Sigmoid colon (tissue), 4 donors: ENCODE results near the gene DCAF16.

ENCODE experiments used
- EP300 ChIP-seq, 4 donors: sonication (generic); formaldehyde crosslinking; IDR thresholded peaks; one replicate each; pipeline ENCODE4 v1.6.1; 2017; ENCODE audit warnings: antibody characterized with exemption in 4 of 4
- POLR2A ChIP-seq, 2 donors: fragments of 450-650 bp; IDR thresholded peaks; one replicate each; pipeline ENCODE4 v1.6.1; 2016; ENCODE audit warnings: antibody characterized with exemption in 2 of 2, mild to moderate bottlenecking in 2 of 2, moderate library complexity in 2 of 2
- POLR2AphosphoS5 ChIP-seq, 4 donors: sonication (generic); formaldehyde crosslinking; IDR thresholded peaks; one replicate each; pipeline ENCODE4 v1.6.1; 2017; ENCODE audit warnings: antibody characterized with exemption in 4 of 4
- TF ChIP-seq, protein P1 (sequence below), 4 experiments: fragments of 450-650 bp in 3 of 4; fragments of 200-600 bp in 1 of 4; IDR thresholded peaks; one replicate each; pipeline ENCODE4 v1.5.1; 2016 to 2019; ENCODE audit warnings: antibody characterized with exemption in 4 of 4, mild to moderate bottlenecking in 3 of 4, moderate library complexity in 2 of 4

DNA sequence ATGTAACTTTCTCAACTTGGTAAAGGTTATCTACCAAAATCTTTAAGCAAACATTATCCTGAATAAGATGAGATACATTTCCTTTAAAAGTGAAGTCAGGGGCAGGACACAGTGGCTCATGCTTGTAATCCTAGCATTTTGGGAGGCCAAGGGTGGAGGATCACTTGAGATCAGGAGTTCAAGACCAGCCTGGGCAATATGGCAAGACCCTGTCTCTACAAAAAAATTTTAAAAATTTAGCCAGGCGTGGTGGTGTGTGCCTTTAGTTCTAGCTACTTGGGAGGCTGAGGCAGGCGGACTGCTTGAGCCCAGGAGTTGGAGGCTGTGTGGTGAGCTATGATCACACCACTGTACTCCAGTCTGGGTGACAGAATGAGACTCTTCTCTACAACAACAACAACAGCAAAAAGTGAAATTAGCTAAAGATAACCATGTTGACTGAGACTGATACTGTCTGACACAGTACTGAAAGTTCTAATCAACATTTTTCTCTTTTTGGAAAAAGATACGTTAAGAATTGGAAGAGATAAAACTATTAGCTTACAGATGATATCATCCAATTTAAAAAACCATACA, 4.9 kb downstream of the DCAF16 start:
- TF ChIP-seq POLR2AphosphoS5 (IDR thresholded peaks at IDR 0.05) (no peak), POLR2A (IDR thresholded peaks at IDR 0.05) (no peak), EP300 (IDR thresholded peaks at IDR 0.05) (no peak)
- TF ChIP-seq, protein P1, sequence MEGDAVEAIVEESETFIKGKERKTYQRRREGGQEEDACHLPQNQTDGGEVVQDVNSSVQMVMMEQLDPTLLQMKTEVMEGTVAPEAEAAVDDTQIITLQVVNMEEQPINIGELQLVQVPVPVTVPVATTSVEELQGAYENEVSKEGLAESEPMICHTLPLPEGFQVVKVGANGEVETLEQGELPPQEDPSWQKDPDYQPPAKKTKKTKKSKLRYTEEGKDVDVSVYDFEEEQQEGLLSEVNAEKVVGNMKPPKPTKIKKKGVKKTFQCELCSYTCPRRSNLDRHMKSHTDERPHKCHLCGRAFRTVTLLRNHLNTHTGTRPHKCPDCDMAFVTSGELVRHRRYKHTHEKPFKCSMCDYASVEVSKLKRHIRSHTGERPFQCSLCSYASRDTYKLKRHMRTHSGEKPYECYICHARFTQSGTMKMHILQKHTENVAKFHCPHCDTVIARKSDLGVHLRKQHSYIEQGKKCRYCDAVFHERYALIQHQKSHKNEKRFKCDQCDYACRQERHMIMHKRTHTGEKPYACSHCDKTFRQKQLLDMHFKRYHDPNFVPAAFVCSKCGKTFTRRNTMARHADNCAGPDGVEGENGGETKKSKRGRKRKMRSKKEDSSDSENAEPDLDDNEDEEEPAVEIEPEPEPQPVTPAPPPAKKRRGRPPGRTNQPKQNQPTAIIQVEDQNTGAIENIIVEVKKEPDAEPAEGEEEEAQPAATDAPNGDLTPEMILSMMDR (IDR thresholded peaks at IDR 0.05), result no peak
